CD14-positive monocyte (primary cell): Measurements from ENCODE around the gene FGF14. TPM values are rescaled to one million over a fixed set of nuclear protein-coding genes. Genes with fewer than 3 reads are reported as not detected.

ENCODE experiments used
- DNase-seq, 3 donors: peaks; one replicate each; pipeline ENCODE4 v3.0.0-alpha.2; 2011 to 2022
- H2AFZ ChIP-seq: 2 replicates; pipeline ENCODE4 v1.6.0; 2012; ENCODE audit warnings: mild to moderate bottlenecking, low read depth, low read length, inconsistent platforms; ENCODE audit not compliant: insufficient read depth, poor library complexity, severe bottlenecking
- H3K27ac ChIP-seq, 2 donors: 1 replicate in 1 of 2; 2 replicates in 1 of 2; pipeline ENCODE4 v1.5.1; 2012 to 2013; ENCODE audit warnings: low read length in 2 of 2, control low read depth in 1 of 2, inconsistent platforms in 1 of 2, low read depth in 1 of 2, mild to moderate bottlenecking in 1 of 2
- H3K27me3 ChIP-seq, 2 donors: one replicate each; pipeline versions ENCODE4 v1.6.0 to v1.6.1; 2011 to 2013; ENCODE audit warnings: low read length in 2 of 2; ENCODE audit not compliant: control insufficient read depth in 2 of 2, insufficient read depth in 2 of 2
- H3K36me3 ChIP-seq, 2 donors: replicated peaks in 1 of 2; 1 replicate in 1 of 2; 2 replicates in 1 of 2; pipeline versions ENCODE4 v1.5.1 to v1.6.1; 2012 to 2013; ENCODE audit warnings: low read length in 2 of 2, control low read depth in 1 of 2, inconsistent platforms in 1 of 2, mild to moderate bottlenecking in 1 of 2; ENCODE audit not compliant: insufficient read depth in 2 of 2, control insufficient read depth in 1 of 2
- H3K4me1 ChIP-seq, 2 donors: 1 replicate in 1 of 2; 2 replicates in 1 of 2; pipeline versions ENCODE4 v1.5.1 to v1.6.1; 2012 to 2013; ENCODE audit warnings: low read length in 2 of 2, control low read depth in 1 of 2, inconsistent platforms in 1 of 2, mild to moderate bottlenecking in 1 of 2, moderate library complexity in 1 of 2; ENCODE audit not compliant: insufficient read depth in 2 of 2, control insufficient read depth in 1 of 2
- H3K4me2 ChIP-seq: replicated peaks from 2 replicates; pipeline ENCODE3; 2012; ENCODE audit warnings: low read length, moderate library complexity, mild to moderate bottlenecking; ENCODE audit not compliant: poor library complexity, severe bottlenecking; ENCODE audit errors: extremely low read depth
- H3K4me3 ChIP-seq, 3 experiments: fragments of 200-600 bp in 1 of 3; sonication (generic) in 1 of 3; replicated peaks in 1 of 3; 1 replicate in 2 of 3; 2 replicates in 1 of 3; pipeline ENCODE4 v1.5.1; 2011 to 2013; ENCODE audit warnings: low read length in 3 of 3, mild to moderate bottlenecking in 3 of 3, control low read depth in 2 of 3, low read depth in 2 of 3, inconsistent platforms in 1 of 3, moderate library complexity in 1 of 3
- H3K79me2 ChIP-seq: 2 replicates; pipeline ENCODE4 v1.6.0; 2012; ENCODE audit warnings: mild to moderate bottlenecking, control low read depth, inconsistent platforms, low read length, moderate library complexity; ENCODE audit not compliant: insufficient read depth
- H3K9ac ChIP-seq: 2 replicates; pipeline ENCODE4 v1.6.0; 2017; ENCODE audit warnings: low read length, mild to moderate bottlenecking; ENCODE audit not compliant: insufficient read depth, poor library complexity, severe bottlenecking
- H3K9me3 ChIP-seq, 2 donors: replicated peaks in 1 of 2; 1 replicate in 1 of 2; 2 replicates in 1 of 2; pipeline versions ENCODE4 v1.5.1 to v1.6.1; 2012 to 2013; ENCODE audit warnings: low read length in 2 of 2, control low read depth in 1 of 2; ENCODE audit not compliant: control insufficient read depth in 1 of 2, insufficient read depth in 1 of 2
- H4K20me1 ChIP-seq: 2 replicates; pipeline ENCODE4 v1.6.0; 2012; ENCODE audit warnings: mild to moderate bottlenecking, low read length, control low read depth, moderate library complexity; ENCODE audit not compliant: insufficient read depth
- H3K27ac Mint-ChIP-seq, 7 donors: one replicate each; pipeline ENCODE4 v1.8.0; 2020; ENCODE audit warnings: mild to moderate bottlenecking in 7 of 7, mixed read lengths in 7 of 7, moderate library complexity in 6 of 7, inconsistent platforms in 2 of 7
- H3K27me3 Mint-ChIP-seq, 3 donors: one replicate each; pipeline ENCODE4 v1.8.0; 2021 to 2022; ENCODE audit warnings: low read depth in 3 of 3, mild to moderate bottlenecking in 3 of 3, mixed read lengths in 3 of 3, moderate library complexity in 3 of 3, inconsistent platforms in 1 of 3
- H3K36me3 Mint-ChIP-seq, 2 donors: one replicate each; pipeline ENCODE4 v1.8.0; 2020; ENCODE audit warnings: mixed read lengths in 2 of 2, inconsistent platforms in 1 of 2, mild to moderate bottlenecking in 1 of 2
- H3K4me1 Mint-ChIP-seq: one replicate; pipeline ENCODE4 v1.8.0; 2020; ENCODE audit warnings: mild to moderate bottlenecking, mixed read lengths
- H3K4me3 Mint-ChIP-seq, 2 donors: one replicate each; pipeline ENCODE4 v1.8.0; 2020; ENCODE audit warnings: mild to moderate bottlenecking in 2 of 2, mixed read lengths in 2 of 2, moderate library complexity in 1 of 2
- H3K9me3 Mint-ChIP-seq, 7 donors: one replicate each; pipeline ENCODE4 v1.8.0; 2020 to 2022; ENCODE audit warnings: mixed read lengths in 7 of 7, mild to moderate bottlenecking in 6 of 7, moderate library complexity in 6 of 7, inconsistent platforms in 2 of 7
- CTCF ChIP-seq: fragments of 200-600 bp; IDR thresholded peaks from one replicate; pipeline ENCODE4 v1.8.0; 2022; ENCODE audit warnings: antibody characterized with exemption, mild to moderate bottlenecking
- WGBS: methylation state at CpG from one replicate; pipeline ENCODE4 v1.1.5; 2013; ENCODE audit warnings: missing lambda C conversion rate; ENCODE audit not compliant: insufficient coverage; 5-methylcytosine and 5-hydroxymethylcytosine counted together
- intact Hi-C, 2 donors: fragments of 100-400 bp; cut with micrococcal nuclease; formaldehyde crosslinking; loops; one replicate each; pipeline versions ENCODE4 v1.15.0 to v1.15.1; 2023
- polyA plus RNA-seq, 3 donors: library from polyadenylated mRNA; depleted of rRNA in 1 of 3; unstranded in 2 of 3; stranded (reverse) in 1 of 3; fragments of 300-500 nt in 2 of 3; fragments of >200 nt in 1 of 3; fragmentation: Illumina TruSeq in 2 of 3; gene quantifications; 1 replicate in 2 of 3; 2 replicates in 1 of 3; pipeline ENCODE4 v1.2.3, GENCODE V29; 2012 to 2021

Gene FGF14
- polyA plus RNA-seq, 3 donors = not detected

DNA sequence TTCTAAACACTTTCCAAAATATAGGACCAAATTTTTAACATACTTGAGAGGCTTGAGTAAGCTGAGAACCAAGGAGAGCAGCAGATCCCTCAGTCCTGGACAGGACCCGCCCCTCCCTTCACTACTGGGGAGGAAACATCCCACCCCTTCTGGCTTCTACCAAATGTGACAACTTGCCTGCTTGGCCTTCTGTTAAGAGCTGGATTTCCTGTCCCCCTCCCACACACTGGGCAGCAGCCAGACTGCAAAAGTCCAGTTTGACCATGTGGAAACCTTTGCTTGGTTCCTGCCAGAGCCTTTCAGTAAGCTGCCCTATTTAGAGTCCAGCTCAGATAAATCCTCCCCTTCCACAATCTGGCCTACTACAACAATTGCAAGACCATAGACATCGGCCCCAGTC is 84.3 kb downstream of the FGF14 start:
- Histone ChIP-seq H3K4me2 (no peak overlapping the region), H3K27ac (no peak overlapping the region)
- H3K27me3 Mint-ChIP-seq = peaks cover 0 to 1% (median 0%) of the 10 kb centered on the region in 3 donors

DNA sequence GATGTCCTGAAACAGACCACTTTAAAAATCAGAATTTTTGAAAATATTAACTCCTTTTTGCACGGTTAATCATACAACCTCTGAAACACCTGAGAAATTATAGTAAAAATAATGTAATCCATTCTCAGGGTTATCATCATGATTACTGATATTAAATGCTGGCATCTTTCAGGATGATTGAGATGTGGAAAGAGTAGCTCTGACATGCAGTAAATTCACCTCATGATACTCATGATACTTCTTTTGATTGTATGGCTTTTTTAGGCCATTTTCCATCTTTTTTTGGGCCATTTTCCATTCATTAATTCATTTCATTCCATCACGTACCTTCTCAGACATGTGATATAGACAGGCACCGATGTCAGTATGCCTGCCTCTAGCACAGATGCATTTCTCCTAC is 85.1 kb downstream of the FGF14 start:
- no peak for DNase-seq
- no peak overlapping the region for H2AFZ ChIP-seq
- H3K4me2 ChIP-seq = no peak overlapping the region
- H4K20me1 ChIP-seq = no peaks in the 10 kb centered on the region
- Mint-ChIP-seq H3K36me3 (no peaks in the 10 kb centered on the region), H3K27ac (no peak overlapping the region), H3K4me1 (no peaks in the 10 kb centered on the region), H3K9me3 (peaks cover 0 to 8% (median 0%) of the 10 kb centered on the region in 7 donors), H3K4me3 (no peak overlapping the region), H3K27me3 (peaks cover 0 to 1% (median 0%) of the 10 kb centered on the region in 3 donors)
- H3K9ac ChIP-seq = no peak overlapping the region
- H3K79me2 ChIP-seq = no peaks in the 10 kb centered on the region
- no peaks in the 10 kb centered on the region for H3K4me1 ChIP-seq
- H3K4me3 ChIP-seq = no peak overlapping the region
- no CpG with 5 or more reads among the region's 3 CpGs for WGBS
- H3K27ac ChIP-seq = no peak overlapping the region
- no peaks in the 10 kb centered on the region for H3K9me3 ChIP-seq
- H3K27me3 ChIP-seq = no peaks in the 10 kb centered on the region
- intact Hi-C loops = no loop called here
- no peak for TF ChIP-seq CTCF
- H3K36me3 ChIP-seq = no peaks in the 10 kb centered on the region

More for the DNA sequence above, 84.3 kb downstream of the FGF14 start:
- Histone ChIP-seq H3K9ac (no peak overlapping the region), H3K36me3 (no peaks in the 10 kb centered on the region), H3K27me3 (no peaks in the 10 kb centered on the region), H3K79me2 (no peaks in the 10 kb centered on the region), H4K20me1 (no peaks in the 10 kb centered on the region), H3K9me3 (no peaks in the 10 kb centered on the region), H2AFZ (no peak overlapping the region), H3K4me1 (no peaks in the 10 kb centered on the region), H3K4me3 (no peak overlapping the region)
- no peak for DNase-seq
- H3K27ac Mint-ChIP-seq = no peak overlapping the region
- TF ChIP-seq CTCF = no peak
- 67% methylated on average over 1 of the region's 2 CpGs for WGBS
- no peaks in the 10 kb centered on the region for H3K36me3 Mint-ChIP-seq
- H3K4me3 Mint-ChIP-seq = no peak overlapping the region
- peaks cover 0 to 8% (median 0%) of the 10 kb centered on the region in 7 donors for H3K9me3 Mint-ChIP-seq
- H3K4me1 Mint-ChIP-seq = no peaks in the 10 kb centered on the region
- intact Hi-C loops = no loop called here
